CD1c-positive myeloid dendritic cell (primary cell): Measurements from ENCODE around the gene IFITM10.
A peak's percentile ranks its signal among the peaks of the same experiment; 100 is the strongest.

ENCODE experiments used
- DNase-seq: peaks from one replicate; pipeline ENCODE4 v3.0.0-alpha.2; 2016; ENCODE audit errors: extremely low spot score

Gene IFITM10

DNA sequence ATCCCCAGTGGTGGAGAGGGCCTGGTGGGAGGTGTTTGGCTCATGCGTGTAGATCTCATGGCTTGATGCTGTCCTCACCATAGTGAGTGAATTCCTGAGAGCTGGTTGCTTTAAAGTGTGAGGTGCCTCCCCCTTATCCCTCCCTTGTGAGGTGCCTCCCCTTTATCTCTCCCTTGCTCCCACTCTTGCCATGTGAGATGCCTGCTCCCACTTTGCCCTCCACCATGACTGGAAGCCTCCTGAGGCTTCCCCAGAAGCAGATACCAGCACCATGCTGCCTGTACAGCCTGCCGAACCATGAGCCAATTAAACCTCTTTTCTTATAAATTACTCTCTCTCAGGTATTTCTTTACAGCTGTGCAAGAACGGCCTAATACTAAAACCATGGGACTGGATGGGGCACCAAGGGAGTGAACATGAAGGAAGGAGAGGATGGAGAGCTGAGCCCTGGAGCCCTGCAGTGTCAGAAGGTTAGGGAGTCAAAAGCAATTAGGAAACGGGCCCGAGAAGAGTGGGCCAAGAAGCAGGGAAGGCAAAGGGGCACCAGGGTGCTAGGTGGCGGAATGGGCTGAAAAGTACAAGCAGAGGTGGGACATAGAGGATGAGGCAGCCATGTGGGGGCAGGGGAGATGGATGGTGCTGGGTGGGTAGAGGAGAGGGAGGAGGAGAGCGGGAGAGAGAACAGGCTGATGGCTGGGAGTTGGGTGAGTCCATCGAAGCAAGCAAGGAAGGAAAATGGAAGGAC lies 9.4 kb downstream of the IFITM10 start:
- DNase-seq: no peak

- DNase-seq: peak; percentile 72
Measured at GRCh38 chr11:1739576-1739975, 10.8 kb downstream of the IFITM10 start.

- DNase-seq: no peak
Measured at GRCh38 chr11:1738380-1738779, 12.0 kb downstream of the IFITM10 start.

DNA sequence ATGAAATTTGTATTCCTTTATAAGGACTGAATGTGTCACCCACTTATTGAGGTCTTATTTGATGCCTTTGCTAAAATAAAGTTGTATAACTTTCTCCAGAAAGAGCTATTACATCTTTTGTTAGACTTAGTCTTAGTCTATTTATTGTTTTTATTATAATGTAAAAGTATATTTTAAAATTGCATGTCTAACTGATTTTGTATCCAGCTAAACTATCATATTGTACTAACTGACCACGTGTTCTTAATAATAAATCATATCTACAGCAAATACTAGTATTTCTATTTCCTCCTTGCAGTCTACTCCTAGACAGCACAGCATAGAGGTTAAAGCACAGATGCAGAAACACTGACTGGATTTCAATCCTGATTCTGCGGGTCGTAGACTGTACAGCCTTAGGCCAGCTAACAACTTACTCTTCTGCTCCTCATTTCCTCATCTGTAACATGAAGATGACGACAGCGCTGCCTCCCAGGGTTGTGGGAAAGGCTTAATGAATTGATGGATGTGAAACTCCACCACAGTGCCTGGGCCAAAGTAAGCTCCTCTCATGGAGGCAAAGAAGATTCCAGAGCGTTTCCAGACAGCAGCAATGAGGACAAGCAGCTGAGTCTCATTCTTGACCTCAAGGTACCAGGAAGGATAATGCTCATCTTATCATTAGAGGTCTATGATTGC lies 13.2 kb downstream of the IFITM10 start:
- peak; percentile 27 for DNase-seq

GRCh38 chr11:1736447-1736992 lies 13.9 kb downstream of the IFITM10 start:
- no peak for DNase-seq

GRCh38 chr11:1735271-1735670 lies 15.1 kb downstream of the IFITM10 start:
- no peak for DNase-seq

- DNase-seq: no peak
Measured at GRCh38 chr11:1734641-1735081, 15.7 kb downstream of the IFITM10 start.

DNA sequence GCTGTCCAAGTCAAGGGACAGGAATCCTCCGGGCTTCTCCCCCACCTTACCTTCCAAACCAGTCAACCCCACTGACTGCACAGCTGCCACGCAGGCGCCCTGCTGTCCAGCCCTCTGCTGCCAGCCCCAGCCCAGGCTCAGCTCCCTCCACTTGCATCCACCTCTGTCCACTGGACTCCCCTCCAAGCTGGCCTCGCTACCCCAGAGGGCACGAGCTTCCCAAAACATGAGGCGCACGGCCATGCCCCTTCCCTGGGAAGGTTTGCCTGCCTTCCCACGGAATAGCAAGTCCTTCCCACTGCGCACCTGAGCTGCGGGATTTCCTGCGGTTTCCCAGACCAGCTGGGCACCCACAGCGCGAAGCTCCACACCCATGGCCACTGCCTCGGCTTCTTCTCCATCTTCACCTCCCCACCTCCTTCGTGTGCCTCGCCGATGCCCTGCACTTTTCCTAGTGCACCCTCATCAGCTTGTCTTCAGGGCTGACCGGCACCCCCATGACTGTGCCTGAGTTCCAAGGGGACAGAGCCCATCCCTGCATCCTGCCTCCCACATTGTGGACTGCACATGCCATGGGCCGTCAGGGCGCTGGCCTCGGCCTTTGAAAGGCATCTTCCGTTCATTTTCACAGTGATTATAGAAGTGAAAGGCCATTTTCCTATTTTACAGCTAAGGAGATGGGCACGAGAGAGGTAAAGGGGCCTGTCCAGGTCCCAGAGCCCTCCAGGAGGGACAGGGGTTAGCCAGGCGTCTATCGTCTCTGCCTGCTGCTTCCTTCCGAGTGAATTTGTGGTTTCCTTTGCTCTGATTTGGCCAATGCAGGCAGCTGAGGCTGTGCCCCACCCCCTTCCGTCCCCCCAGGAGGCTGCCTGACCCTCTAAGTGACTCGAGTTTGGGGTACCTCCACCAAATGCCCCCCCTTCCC lies 16.4 kb downstream of the IFITM10 start:
- no peak for DNase-seq

DNA sequence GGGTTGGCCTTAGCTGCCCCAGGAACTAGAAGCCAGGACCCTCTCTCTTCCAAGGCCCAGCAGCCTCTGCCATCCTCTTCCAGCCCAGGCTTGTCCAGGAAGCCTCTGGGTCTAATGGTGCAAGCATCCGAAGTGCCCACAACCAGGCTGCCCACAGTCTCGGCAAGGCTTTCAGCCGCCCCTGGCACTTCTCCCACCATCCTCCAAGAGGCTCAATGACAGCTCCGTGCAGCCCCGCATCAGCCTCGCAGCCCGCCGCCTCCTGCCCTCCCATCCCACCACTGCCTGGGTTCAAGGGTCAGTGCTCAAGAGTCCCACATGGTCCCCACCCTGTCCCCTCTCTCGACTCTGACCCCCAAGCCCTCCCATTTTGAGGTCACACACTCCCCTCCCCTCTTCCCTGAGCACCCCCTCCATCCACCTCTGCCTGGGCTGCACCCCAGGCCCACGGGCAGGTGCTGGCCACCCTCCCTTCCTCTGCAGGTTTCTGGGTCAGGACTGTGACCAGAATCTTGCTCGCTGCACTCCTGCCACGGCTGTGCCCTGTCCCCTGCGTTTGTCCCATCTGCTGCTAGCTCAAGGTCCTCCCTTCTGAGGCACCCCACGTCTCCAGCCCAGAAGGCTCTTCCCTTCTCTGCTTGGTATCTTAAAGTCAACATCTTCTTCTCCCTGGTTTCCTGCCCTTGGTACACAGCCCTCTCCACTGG lies 17.2 kb downstream of the IFITM10 start:
- no peak for DNase-seq

DNA sequence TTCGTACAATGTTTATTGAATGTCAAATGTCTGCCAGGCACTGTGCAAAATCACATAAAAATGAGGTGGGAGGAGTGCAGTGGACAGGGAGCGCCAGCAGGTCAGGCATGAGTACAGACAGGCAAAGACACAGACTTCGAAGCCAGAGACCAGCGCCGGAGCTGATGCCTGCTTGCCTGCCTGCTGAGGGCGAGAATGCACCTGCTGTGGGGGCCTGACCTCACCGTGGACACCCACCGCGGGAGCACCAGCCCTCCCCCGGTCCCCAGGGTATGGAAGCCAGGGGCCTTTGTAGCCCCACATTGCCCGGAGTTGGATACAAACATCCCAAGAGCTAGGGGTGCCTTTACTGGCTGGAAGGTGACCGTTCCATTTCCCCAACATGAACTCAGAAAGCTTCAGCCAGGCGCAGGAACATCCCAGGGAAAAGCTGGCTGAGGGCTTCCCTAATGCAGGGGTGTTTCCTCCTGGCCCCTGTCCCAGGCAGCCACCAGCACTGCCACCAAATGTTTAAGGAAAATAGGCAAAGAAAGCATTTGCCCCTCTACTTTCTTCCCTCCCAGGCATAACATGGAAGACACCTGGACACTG lies 17.9 kb downstream of the IFITM10 start:
- DNase-seq: no peak

GRCh38 chr11:1731451-1732059 lies 18.8 kb downstream of the IFITM10 start:
- DNase-seq: no peak

- no peak for DNase-seq
Measured at GRCh38 chr11:1730059-1730629, 20.3 kb downstream of the IFITM10 start.

DNA sequence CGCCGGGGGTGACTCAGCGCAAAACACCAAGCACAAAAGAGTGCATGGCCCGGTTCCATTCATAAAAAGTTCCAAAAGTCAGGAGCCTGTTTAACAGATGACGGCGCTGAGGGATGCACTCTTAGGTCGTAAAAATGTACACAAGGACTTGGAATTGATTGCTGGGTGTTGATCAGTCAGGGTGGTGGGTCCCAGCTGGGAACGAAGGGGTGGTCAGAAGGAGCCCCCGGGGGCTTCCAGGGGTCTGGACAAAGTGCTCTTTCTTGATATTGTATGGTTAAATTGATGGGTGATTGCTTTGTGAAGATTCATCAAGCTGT lies 20.7 kb downstream of the IFITM10 start:
- no peak for DNase-seq

GRCh38 chr11:1728931-1729691 lies 21.3 kb downstream of the IFITM10 start:
- no peak for DNase-seq

GRCh38 chr11:1728301-1728700 lies 22.1 kb downstream of the IFITM10 start:
- no peak for DNase-seq

- DNase-seq: no peak
Measured at GRCh38 chr11:1727861-1728260, 22.5 kb downstream of the IFITM10 start.

DNA sequence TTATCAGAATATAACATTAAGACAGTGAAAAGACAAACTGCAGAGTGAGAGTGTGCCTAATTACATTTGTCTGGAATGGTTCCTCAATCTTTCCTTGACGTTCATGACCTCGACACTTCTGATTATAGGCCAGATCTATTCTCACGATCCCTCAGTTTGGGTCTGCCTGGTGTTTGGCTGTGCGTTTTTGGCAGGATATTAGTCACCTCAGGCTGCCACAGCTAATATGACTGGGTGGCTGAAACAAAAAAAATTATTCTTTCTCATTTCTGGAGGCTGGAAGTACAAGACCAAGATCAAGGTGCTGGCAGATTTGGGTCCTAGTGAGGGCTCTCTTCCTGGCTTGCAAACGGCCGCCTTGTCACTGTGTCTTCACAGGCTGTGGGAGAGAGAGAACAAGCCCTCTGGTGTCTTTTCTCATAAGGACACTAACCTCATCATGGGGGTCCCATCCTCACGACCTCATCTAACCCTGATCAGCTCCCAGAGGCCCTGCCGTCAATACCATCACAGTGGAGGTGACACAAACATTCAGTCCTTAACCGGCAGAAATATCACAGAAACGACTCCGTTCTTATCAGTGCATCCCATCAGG lies 23.2 kb downstream of the IFITM10 start:
- DNase-seq: peak; percentile 17

DNA sequence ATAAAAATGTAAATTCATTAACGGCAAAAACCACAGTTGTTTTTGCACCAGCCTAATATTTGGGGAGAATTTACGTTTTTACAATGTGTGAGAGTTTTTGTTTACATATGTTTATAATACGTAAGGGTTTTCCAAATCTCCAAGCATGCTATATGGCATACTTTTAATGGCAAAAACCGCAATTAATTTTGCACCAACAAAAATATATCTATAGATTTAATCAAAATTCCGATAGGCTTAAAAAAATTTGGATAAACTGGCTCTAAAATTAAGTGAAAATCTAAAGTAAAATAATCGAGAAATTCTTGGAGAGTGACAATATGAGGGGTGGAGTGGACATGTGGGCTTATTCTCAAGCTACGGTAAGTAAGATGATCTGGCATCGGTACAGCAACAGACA lies 30.6 kb downstream of the IFITM10 start:
- no peak for DNase-seq

- DNase-seq: no peak
Measured at GRCh38 chr11:1718326-1718725, 32.1 kb downstream of the IFITM10 start.
